GM12874 (cell line): Measurements from ENCODE around the gene OPA3.
A peak's percentile ranks its signal among the peaks of the same experiment; 100 is the strongest.

ENCODE experiments used
- TF ChIP-seq, protein P1 (sequence below): IDR thresholded peaks from 2 replicates; pipeline ENCODE4 v1.5.1; 2011; ENCODE audit warnings: low read depth, mild to moderate bottlenecking, control low read depth, low read length, moderate library complexity; ENCODE audit not compliant: insufficient read depth

OPA3 gene

GRCh38 chr19:45515081-45515624 is 69.4 kb downstream of the OPA3 start:
- TF ChIP-seq, protein P1, sequence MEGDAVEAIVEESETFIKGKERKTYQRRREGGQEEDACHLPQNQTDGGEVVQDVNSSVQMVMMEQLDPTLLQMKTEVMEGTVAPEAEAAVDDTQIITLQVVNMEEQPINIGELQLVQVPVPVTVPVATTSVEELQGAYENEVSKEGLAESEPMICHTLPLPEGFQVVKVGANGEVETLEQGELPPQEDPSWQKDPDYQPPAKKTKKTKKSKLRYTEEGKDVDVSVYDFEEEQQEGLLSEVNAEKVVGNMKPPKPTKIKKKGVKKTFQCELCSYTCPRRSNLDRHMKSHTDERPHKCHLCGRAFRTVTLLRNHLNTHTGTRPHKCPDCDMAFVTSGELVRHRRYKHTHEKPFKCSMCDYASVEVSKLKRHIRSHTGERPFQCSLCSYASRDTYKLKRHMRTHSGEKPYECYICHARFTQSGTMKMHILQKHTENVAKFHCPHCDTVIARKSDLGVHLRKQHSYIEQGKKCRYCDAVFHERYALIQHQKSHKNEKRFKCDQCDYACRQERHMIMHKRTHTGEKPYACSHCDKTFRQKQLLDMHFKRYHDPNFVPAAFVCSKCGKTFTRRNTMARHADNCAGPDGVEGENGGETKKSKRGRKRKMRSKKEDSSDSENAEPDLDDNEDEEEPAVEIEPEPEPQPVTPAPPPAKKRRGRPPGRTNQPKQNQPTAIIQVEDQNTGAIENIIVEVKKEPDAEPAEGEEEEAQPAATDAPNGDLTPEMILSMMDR: no peak

- TF ChIP-seq, protein P1: no peak
These were observed 70.1 kb downstream of the OPA3 start for GRCh38 chr19:45514376-45515051.

DNA sequence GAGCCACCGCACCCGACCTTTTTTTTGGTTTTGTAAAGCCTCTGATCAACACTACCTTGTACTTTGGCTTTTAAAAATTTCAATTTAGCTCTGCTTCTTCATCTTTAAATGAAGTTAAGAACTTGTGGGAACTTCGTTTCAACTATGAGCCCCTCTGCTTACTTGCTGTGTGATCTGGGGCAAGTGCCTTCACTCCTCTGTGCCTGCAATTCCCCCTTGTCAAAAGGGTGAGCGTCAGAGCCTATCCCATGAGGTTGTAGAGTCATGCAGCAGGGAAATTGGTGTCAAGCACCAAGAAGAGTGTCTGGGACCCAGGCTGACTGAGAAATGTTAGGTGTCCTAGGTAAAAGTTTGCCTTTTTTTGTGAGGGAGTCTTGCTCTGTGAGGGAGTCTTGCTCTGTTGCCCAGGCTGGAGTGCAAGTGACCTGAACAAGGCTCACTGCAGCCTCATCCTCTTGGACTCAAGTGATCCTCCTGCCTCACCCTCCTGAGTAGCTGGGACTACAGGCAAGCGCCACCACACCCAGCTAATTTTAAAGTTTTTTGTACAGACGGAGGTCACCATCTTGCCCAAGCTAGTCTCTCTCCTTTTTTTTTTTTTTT is 71.6 kb downstream of the OPA3 start:
- TF ChIP-seq, protein P1: no peak

- TF ChIP-seq, protein P1: no peak
These were observed 73.5 kb downstream of the OPA3 start for GRCh38 chr19:45511074-45511473.

DNA sequence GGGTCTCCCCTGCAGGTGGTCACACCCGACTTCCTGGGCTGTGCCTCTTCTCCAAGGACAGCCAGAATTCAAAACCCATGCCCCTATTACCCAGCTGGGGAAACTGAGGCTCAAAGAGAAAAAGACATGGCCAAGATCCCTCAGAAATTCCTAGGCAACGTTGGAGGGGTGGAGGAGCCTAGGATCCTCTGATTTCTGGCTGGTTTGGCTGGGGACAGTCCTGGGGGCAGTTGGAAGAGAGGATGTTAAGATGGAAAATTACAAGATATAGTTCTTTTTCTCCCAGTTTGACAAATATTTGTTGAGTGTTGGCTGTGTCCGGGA is 74.9 kb downstream of the OPA3 start:
- TF ChIP-seq, protein P1: no peak

GRCh38 chr19:45508861-45509691 is 75.5 kb downstream of the OPA3 start:
- TF ChIP-seq, protein P1: peak; percentile 10; the same call in 1 of the 2 replicates

GRCh38 chr19:45508417-45508860 is 76.2 kb downstream of the OPA3 start:
- TF ChIP-seq, protein P1: no peak
